HG03565 (cell line): ENCODE measurements around the gene CD74.
"Not testable (repeated sequence)": the region's sequence is repeated elsewhere in the genome, so short reads cannot be mapped to it uniquely, and the experiment has no call there.

Source experiments
- ATAC-seq: cut with Tn5 transposase; IDR thresholded peaks from one replicate; pipeline ENCODE4 v1.9.1; 2021; ENCODE audit warnings: mild to moderate bottlenecking, moderate library complexity; ENCODE audit not compliant: unreplicated experiment

CD74 gene

DNA sequence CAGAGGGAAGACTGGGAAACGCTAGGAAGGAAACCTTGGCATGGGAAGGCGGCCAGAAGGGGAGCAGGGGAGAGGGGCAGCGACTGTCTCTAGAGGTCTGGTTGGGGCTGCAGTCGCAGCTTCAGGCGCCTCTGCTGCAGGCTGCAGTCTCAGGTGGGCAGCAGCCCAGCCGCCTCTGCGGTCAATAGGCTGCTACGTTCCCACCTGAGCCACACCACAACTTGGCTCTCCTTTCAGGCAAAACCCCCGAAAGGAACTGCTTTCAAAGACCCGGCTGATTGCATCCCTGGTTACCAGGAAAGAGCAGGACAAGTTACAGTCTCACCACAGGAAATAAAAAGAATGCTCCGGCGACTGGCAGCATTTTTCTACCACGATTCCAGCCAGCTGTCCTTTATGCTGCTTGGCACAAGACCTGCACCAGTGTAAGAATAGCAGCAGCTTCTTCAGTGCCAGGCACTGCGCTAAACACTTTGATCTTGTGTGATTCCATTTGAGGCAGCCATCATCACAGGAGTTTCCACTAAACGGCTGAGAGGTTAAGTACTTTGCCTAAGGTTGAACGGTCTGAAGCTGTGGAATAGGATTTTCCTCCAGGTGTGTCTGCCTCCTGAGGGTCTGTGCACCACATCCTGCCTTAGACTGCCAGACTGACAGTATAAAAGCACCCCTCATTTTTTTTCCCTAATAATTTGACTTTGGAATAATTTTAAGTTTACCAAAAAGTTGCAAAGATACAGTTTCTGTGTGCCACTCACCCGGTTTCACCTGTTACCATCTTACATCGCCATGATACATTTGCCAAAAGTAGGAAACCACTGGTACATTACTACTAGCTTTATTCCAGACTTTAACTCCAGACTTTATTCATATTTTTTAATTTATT, 29.3 kb upstream of the CD74 start:
- ATAC-seq: no peak

GRCh38 chr5:150440948-150441812, 28.5 kb upstream of the CD74 start:
- ATAC-seq: no peak

DNA sequence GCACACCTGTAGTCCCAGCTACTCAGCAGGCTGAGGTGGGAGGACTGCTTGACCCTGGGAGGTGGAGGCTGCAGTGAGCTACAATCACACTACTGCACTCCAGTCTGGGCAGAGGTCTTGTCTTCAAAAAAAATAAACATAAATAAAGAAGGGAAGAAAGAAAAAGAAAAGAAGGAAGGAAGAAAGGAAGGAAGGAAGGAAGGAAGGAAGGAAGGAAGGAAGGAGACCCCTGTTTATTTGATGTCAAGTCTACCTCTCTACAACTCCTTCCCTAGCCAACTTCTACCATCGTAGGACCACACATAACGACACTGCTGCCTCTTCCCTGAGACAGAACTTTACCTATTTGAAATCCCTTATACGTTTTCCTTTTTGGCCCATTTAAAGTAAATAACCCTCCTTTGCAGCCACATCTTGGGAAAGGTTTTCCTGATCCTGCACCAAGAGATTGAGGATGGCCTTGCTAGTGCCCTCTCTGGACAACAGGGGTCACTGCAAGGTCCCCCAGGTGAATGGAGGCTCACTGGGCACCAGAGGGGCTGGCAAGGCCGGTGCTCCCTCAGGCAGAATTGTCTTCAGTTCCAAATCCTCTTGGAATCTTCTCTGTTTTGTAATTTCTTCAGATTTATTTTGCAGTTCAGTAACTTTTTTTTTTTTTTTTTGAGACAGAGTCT, 26.3 kb upstream of the CD74 start:
- no peak for ATAC-seq

DNA sequence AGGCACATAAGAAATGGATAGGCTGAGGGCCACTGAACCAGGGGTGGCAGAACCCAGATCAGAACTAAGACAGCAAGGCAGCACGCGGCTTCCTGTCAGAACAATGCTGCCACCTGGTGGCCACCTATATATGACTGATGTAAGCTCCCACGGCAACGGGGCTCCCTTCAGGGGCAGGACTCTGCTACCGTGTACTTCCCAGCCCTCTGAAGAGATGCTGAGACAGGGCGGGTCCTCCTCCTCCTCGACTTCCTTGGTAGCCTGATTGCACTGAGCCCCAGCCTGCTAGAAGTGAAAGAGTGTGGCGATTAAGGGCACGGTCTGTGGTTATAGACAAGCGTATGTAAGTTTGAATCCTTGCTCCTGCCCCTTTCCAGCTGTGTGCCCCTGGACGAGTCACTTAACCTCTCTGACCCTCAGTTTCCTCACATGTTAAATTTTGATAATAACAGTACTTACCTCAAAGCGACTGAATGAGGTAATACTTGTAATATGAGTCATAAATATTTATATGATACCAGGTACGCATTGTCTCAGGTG, 23.5 kb upstream of the CD74 start:
- ATAC-seq: peak; percentile 93

DNA sequence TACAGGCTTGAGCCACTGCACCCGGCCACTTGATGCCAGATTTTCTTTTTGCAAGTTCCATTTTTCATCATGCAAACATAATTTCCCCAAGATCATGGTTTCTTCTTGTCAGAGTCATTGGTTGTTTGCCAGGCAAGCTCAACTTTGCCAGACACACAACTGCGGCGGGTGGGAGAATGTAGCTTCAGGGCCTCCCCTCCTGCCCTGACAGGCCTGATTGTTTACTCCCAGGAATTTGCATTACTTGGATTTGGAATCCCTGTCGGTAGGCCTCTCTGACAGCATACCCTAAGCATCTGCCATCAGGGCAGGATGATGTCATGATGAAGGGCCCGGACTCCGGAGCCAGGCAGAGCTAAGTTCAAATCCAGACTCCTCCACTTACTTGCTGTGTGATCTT, 21.8 kb upstream of the CD74 start:
- ATAC-seq: no peak

- no peak for ATAC-seq
Observed at GRCh38 chr5:150431574-150431973, 18.9 kb upstream of the CD74 start.

GRCh38 chr5:150431048-150431447, 18.3 kb upstream of the CD74 start:
- no peak for ATAC-seq

DNA sequence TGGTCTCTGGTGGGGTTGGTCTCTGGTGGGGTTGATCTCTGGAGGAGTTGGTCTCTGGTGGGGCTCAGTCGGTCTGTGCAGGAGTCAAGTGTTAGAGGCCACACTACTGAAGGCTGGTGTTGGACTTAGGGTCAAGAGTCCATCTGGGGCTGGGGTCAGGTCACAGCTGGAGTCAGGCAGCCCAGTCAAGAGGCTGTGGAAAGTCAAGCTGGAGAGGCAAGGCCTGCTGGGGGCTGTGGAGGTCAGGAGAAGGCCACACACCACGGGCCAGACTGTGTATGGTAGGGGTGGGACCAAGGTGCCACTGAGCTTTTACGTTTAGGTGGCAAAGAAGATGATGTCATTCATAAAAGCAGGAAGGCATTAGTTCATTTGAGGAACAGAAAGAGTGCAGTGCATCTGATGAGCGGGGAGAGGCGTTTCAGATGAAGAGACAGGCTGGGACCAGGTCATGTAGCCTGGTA, 16.7 kb upstream of the CD74 start:
- no peak for ATAC-seq

GRCh38 chr5:150428978-150429377, 16.3 kb upstream of the CD74 start:
- no peak for ATAC-seq

GRCh38 chr5:150428106-150428876, 15.6 kb upstream of the CD74 start:
- no peak for ATAC-seq

DNA sequence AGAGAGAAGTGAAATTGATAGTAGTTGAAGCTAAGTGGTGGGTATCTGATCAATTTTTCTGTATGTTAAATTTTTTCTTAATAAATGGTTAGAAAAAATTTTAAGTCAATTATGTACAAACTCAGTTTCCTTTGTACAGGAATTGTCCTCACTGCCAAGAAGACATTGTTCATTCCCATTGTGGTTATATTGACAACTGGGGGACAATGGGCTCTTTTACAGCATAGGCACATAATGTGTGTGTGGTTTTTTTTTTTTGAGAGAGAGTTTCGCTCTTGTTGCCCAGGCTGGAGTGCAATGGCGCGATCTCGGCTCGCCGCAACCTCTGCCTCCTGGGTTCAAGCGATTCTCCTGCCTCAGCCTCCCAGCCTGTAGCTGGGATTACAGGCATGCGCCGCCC, 13.5 kb upstream of the CD74 start:
- not testable (repeated sequence) for ATAC-seq

DNA sequence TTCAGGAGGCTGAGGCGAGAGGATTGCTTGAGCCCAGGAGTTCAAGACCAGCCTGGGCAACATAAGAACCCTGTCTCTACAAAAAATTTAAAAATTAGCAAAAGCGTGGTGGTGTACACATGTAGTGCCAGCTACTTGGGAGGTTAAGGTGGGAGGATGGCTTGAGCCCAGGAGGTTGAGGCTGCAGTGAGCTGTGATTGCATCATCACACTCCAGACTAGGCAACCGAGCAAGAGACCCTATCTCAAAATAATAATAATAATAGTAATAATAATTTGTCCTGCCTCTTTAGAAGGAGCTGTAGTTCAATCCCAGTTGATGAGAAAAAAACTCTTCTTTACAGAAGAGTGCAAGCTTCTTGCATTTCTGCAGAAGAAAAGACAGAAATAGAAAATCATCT, 10.0 kb upstream of the CD74 start:
- no peak for ATAC-seq

GRCh38 chr5:150422075-150422474, 9.4 kb upstream of the CD74 start:
- ATAC-seq: no peak

- no peak for ATAC-seq
Observed at GRCh38 chr5:150419630-150420270, 7.0 kb upstream of the CD74 start.

GRCh38 chr5:150413902-150414790, 1.4 kb upstream of the CD74 start:
- not testable (repeated sequence) for ATAC-seq

DNA sequence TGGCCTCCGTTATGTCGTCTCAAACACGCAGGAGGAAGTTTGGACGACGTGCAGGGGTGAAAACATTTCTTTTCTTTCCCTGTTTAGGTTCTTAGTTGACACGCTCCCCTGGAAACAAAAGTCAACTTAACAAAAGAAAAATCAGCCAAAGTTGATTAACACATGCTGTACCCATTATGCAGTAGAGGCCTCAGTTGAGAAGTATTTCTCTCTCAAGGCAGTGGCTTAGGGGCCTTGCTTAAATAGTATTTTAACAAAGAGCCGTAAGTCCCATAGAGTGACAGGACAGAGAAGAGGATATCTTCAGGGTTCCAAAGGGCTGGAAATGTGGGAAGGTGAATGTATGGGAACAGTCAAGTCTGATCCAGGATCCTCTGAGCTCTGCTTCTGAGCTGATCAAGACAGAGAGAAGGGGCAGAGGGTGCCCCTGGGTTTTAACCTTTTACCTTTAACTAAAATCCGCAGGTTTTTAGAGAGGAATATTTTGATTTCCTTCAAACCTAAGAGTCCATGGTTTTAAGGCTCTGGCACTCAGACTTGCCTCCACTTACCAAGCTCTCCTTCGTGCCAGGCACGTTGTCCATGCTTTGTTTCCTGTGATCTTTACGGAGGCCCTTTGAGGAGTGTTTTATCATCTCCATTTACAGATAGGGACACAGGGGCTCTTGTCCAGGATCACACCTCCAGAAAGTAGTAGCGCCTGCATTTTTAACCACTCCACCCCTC, 629 bp upstream of the CD74 start:
- ATAC-seq: no peak

DNA sequence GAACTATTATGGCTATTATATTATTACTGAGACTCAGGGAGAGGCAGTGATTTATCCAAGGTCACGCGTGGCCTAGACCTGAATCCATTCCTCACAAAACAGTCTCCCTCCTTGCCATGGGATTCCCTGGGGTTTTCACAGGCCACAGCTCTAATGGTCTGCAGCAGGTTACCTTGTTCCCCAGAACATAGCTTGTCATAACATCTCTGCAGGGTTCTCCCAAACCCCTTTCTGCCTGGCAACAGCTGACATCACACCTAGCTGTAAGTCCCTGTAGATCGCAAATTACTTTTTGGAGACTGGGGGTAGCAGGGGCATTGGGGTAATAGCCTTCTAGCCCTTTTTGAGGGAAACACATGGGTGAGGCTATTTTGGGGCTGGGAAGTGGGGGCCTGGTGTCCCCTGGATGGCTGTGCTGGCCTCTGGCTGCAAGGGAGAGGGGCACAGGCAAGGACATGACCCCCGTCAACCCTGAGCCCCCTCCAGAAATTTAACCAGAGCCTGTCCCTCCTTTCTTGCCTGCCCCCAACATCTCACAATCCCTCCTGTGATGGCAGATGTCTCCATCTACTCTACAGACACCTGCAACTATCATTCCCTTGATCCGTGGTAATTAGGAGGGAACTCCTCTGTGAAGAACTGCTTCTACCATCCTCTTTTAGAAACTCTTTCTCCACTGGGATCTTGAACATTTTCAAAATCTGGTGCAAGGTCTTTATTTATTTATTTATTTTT, 1.3 kb downstream of the CD74 start:
- ATAC-seq: no peak
